ENCODE measurements around the gene FFAR3.
"Not testable (repeated sequence)": the region's sequence is repeated elsewhere in the genome, so short reads cannot be mapped to it uniquely, and the experiment has no call there.

The FFAR3 gene

DNA sequence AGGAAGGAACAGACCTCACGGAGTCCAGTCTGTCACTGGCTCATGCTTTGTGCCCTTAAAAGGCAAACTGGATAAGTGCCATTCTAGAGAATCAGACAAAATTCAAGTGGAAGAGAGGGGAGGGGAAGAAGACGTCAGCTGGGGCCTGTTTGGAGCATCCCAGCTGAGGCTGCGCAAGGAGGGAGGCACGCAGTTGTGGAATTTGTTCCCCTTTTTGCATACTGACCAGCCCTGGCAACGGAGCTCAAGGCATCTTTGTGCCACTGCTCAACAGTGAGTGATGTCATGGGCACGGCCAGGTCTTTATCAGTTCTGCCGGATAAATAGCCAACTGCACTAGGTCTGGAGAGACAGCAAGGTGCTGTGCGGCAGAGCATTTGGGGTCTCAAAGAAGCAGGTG, 12.5 kb downstream of the FFAR3 start, which contains the start of gene GPR42:
Gene GPR42 (plus strand): TSS at position 347 of the 400 bp plus-strand sequence. CDS start 292 bp downstream, outside the sequence.
- Mint-ChIP-seq H3K4me3 (no peak within 1 kb of the TSS), H3K27ac (no peak within 1 kb of the TSS), H3K9me3 (no peaks in the 10 kb centered on the region), H3K36me3 (ENCODE audit: low read depth) (no peaks in the 10 kb centered on the region), H3K4me1 (ENCODE audit: low read depth) (peaks cover 13% of the 10 kb centered on the region), H3K27me3 (peaks cover 27% of the 10 kb centered on the region)

DNA sequence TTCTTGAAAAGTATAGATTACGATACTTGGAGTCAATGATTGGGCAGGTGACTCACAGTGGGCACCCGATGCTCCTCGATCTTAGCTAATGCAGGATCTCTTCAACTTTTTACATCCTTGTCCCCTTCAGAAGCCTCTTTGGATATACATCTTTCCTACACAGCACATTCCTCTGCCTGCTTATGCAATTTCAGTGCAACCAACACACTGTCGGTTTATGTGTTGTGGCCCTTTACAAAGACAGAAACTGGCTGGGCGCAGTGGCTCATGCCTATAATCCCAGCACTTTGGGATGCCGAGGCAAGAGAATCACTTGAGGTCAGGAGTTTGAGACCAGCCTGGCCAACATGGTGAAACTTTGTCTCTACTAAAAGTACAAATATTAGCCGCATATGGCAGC, 15.2 kb downstream of the FFAR3 start:
- Mint-ChIP-seq H3K27me3 (peaks cover 15% of the 10 kb centered on the region), H3K4me3 (no peak overlapping the region), H3K27ac (no peak overlapping the region), H3K36me3 (ENCODE audit: low read depth) (no peaks in the 10 kb centered on the region), H3K4me1 (ENCODE audit: low read depth) (peaks cover 18% of the 10 kb centered on the region), H3K9me3 (no peaks in the 10 kb centered on the region)

DNA sequence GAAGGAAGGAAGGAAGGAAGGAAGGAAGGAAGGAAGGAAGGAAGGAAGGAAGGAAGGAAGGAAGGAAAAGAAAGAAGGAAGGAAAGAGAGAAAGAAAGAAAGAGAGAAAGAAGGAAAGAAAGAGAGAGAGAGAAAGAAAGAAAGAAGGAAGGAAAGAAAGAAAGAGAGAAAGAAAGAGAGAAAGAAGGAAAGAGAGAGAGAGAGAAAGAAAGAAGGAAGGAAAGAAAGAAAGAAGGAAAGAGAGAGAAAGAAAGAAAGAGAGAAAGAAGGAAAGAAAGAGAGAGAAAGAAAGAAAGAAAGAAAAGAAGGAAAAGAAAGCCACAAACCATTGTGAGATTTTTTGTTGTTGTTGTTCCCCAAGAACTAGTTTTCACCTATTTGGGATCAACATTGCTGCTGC, 15.8 kb downstream of the FFAR3 start:
- not testable (repeated sequence) for H3K36me3 Mint-ChIP-seq (ENCODE audit: low read depth); H3K4me3 Mint-ChIP-seq; H3K27ac Mint-ChIP-seq; H3K9me3 Mint-ChIP-seq
- H3K4me1 Mint-ChIP-seq (ENCODE audit: low read depth), result peaks cover 18% of the 10 kb centered on the region
- peaks cover 13% of the 10 kb centered on the region for H3K27me3 Mint-ChIP-seq

DNA sequence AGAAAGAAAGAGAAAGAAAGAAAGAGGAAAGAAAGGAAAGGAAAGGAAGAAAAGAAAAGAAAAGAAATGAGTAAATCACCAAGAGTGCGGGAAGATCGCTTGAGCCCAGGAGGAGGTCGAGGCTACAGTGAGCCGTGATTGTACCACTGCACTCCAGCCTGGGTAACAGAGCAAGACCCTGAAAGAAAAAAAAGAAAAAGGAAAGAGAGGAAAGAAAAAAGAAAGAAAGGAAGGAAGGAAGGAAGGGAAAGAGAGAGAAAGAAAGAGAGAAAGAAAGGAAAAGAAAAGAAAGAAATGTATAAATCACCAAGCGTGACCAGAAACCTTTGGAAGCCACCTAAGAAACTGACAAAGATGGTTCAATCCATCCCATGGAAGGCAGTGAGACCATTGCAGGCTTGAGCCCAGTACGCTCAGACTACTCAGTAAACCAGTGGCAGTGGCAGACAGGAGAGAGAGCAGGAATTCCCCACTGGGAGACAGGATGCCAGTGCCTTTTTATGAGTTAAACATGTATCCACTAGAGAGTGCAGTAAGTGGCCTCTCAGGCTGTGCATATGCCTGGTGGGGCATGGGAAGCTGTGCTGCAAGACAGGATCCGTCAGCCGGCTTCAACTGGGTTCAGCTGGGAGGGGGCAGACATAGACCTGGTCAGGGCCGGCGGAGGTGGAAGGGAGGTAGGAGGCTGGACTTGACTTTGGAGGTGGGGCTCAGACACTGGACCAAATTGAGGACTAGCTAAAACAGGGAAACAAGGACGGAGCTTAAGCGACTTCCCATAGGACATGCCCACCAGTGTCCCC, 17.4 kb downstream of the FFAR3 start:
- no peaks in the 10 kb centered on the region for H3K9me3 Mint-ChIP-seq
- H3K27ac Mint-ChIP-seq, result no peak overlapping the region
- H3K36me3 Mint-ChIP-seq (ENCODE audit: low read depth), result no peaks in the 10 kb centered on the region
- no peak overlapping the region for H3K4me3 Mint-ChIP-seq
- peaks cover 18% of the 10 kb centered on the region for H3K4me1 Mint-ChIP-seq (ENCODE audit: low read depth)
- peaks cover 13% of the 10 kb centered on the region for H3K27me3 Mint-ChIP-seq

DNA sequence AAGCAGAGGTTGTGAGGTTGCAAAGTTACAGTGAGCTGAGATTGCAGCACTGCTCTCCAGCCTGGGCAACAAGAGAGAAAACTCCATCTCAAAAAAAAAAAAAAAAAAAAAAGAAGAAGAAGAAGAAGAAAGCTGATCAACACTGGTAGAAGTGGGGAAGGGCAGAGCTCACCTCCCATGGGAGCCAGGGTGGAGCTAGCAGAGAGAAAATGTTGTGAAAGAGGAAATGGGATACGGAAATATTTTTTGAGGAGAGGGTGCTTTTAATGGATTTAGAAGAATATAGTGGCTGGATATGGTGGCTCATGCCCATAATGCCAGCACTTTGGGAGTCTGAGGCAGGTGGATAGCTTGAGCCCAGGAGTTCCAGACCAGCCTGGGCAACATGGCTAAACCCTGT, 19.4 kb downstream of the FFAR3 start:
- Mint-ChIP-seq H3K4me3 (no peak overlapping the region), H3K4me1 (ENCODE audit: low read depth) (peaks cover 18% of the 10 kb centered on the region), H3K27me3 (peaks cover 17% of the 10 kb centered on the region), H3K36me3 (ENCODE audit: low read depth) (no peaks in the 10 kb centered on the region), H3K9me3 (no peaks in the 10 kb centered on the region), H3K27ac (no peak overlapping the region)

DNA sequence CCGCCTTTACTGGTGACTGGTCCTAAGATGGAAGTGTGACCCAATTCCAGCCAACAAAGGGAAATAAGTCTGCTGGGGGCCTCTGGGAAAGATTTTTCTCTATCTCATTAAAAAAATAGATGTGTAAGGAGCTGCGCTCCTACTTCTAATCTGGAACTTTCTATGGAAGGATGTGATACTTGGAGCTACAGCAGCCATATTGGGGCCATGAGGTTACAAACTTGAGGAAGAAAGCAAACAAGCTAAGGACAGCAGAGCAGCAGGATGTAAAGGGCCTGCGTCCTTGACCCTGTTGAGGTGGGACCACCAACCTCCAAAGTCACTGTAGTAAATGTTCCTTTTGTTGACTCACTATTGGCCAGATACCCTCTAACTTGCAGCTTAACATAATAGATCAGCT, 20.1 kb downstream of the FFAR3 start:
- H3K36me3 Mint-ChIP-seq (ENCODE audit: low read depth), result no peaks in the 10 kb centered on the region
- no peak overlapping the region for H3K27ac Mint-ChIP-seq
- H3K27me3 Mint-ChIP-seq, result peaks cover 21% of the 10 kb centered on the region
- H3K9me3 Mint-ChIP-seq, result no peaks in the 10 kb centered on the region
- peaks cover 18% of the 10 kb centered on the region for H3K4me1 Mint-ChIP-seq (ENCODE audit: low read depth)
- H3K4me3 Mint-ChIP-seq, result no peak overlapping the region

DNA sequence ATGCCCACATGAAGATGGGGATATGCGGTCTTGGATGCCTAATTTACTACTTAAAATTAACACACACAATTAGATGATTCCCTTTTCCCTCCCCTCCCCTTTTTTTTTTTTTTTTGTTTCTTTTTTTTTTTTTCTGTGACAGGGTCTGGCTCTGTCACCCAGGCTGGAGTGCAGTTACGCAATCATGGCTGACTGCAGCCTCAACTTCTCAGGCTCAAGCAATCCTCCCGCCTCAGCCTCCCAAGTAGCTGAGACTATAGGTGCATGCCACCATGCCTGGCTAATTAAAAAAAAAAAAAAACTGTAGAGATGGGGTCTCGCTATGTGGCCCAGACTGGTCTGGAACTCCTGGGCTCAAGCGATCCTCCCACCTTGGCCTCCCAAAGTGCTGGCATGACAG, 21.3 kb downstream of the FFAR3 start:
- H3K27me3 Mint-ChIP-seq, result peaks cover 21% of the 10 kb centered on the region
- H3K27ac Mint-ChIP-seq; H3K4me3 Mint-ChIP-seq; H3K9me3 Mint-ChIP-seq; H3K36me3 Mint-ChIP-seq (ENCODE audit: low read depth): not testable (repeated sequence)
- peaks cover 15% of the 10 kb centered on the region for H3K4me1 Mint-ChIP-seq (ENCODE audit: low read depth)

DNA sequence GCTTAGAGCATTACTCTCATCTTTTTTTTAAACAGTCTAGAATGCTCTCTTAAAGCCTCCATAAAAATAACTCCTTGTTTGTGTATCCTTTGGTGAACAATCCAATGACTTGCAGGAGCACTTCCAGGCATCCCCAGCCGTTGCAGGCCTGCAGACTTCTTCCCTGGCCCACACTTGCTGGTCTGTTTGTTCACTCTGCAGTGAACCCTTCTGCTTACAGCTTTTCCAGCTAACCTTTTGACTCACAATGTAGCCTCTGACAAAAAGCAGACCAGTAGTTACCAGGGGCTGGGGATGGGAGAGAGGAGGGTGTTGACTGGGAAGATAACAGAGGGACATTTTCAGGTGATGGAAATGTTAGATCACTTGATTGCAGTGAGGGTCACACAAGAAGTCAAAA, 21.7 kb downstream of the FFAR3 start:
- Mint-ChIP-seq H3K27me3 (peaks cover 25% of the 10 kb centered on the region), H3K4me1 (ENCODE audit: low read depth) (peaks cover 10% of the 10 kb centered on the region), H3K27ac (no peak overlapping the region), H3K4me3 (no peak overlapping the region), H3K9me3 (no peaks in the 10 kb centered on the region), H3K36me3 (ENCODE audit: low read depth) (no peaks in the 10 kb centered on the region)

DNA sequence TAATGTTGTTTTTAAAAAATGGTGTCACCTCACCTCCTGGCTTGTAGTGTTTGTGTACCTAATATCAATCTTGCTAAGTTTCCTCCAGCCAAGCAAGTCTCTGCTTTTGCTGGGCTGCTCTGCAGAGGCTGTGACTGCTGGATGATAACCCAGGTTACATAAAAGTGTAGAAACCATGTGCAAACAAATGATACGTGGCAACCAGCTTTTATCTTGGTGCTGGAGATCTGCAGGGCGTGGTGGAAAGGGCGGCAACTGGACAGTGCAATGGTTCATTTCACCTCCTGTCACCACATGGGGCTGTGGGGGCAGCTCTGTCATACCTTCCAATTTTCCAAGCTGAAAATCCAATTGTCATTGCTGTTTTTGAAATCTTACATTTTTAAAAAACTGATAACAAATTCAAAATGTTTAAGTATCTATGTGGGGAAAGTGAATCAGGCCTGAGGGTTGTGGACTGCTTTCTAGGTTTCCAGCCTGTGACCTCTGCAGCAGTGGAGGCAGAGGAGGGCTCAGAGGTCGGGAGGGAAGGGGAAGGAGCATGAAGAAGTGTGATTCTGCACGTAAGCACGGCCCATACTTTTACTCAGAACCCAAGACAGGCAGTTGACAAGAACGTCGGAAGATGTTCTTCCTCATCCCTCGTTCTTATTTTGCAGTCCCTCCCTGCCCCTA, 22.3 kb downstream of the FFAR3 start:
- Mint-ChIP-seq H3K27ac (no peak overlapping the region), H3K9me3 (no peaks in the 10 kb centered on the region), H3K36me3 (ENCODE audit: low read depth) (no peaks in the 10 kb centered on the region), H3K4me1 (ENCODE audit: low read depth) (peaks cover 5% of the 10 kb centered on the region), H3K4me3 (no peak overlapping the region), H3K27me3 (peaks cover 25% of the 10 kb centered on the region)

DNA sequence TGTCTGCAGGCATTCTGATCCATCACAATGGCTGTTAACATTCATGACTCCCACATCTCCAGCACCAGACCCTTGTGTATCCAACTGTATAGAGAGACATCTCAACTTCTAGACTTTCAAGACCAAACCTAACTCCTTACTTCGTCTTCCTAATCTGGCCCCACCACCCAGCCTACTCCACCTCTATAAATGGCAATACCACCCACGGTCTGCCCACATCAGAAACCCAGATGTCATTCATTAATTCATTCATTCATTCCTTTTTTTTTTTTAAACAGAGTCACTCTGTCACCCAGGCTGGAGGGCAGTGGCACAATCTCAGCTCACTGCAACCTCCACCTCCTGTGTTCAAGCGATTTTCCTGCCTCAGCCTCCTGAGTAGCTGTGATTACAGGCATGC, 23.1 kb downstream of the FFAR3 start:
- H3K9me3 Mint-ChIP-seq, result peaks cover 1% of the 10 kb centered on the region
- no peak overlapping the region for H3K27ac Mint-ChIP-seq
- peaks cover 25% of the 10 kb centered on the region for H3K27me3 Mint-ChIP-seq
- no peaks in the 10 kb centered on the region for H3K36me3 Mint-ChIP-seq (ENCODE audit: low read depth)
- no peak overlapping the region for H3K4me3 Mint-ChIP-seq
- peaks cover 5% of the 10 kb centered on the region for H3K4me1 Mint-ChIP-seq (ENCODE audit: low read depth)

DNA sequence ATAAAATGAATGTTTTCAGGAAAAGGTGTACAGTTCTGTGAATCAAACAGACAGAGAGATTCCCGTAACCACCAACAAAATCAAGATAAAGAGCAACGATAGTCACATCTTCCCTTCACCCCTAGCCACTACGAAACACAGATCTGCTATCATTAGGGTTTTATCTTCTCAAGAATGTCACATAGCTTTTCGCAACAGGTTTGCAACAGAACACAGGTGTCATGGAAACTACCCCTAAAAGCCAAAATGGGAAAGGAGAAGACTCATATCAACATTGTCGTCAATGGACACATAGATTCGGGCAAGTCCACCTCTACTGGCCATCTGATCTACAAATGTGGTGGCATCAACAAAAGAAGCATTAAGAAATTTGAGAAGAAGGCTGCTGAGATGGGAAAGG, 23.7 kb downstream of the FFAR3 start:
- Mint-ChIP-seq H3K4me1 (ENCODE audit: low read depth) (peaks cover 3% of the 10 kb centered on the region), H3K4me3 (no peak overlapping the region), H3K9me3 (peaks cover 6% of the 10 kb centered on the region), H3K27ac (no peak overlapping the region), H3K36me3 (ENCODE audit: low read depth) (peaks cover 1% of the 10 kb centered on the region), H3K27me3 (peaks cover 25% of the 10 kb centered on the region)

DNA sequence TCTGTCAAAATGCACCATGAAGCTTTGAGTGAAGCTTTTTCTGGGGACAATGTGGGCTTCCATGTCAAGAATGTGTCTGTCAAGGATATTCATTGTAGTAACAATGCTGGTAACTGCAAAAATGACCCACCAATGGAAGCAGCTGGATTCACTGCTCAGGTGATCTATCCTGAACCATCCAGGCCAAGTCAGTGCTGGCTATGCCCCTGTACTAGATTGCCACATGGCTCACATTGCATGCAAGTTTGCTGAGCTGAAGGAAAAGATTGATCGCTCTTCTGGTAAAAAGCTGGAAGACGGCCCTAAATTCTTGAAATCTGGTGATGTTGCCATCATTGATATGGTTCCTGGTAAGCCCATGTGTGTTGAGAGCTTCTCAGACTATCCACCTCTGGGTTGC, 25.3 kb downstream of the FFAR3 start:
- H3K36me3 Mint-ChIP-seq (ENCODE audit: low read depth), result peaks cover 4% of the 10 kb centered on the region
- no peak overlapping the region for H3K27ac Mint-ChIP-seq
- H3K9me3 Mint-ChIP-seq, result peaks cover 9% of the 10 kb centered on the region
- H3K4me1 Mint-ChIP-seq (ENCODE audit: low read depth), result no peaks in the 10 kb centered on the region
- no peak overlapping the region for H3K4me3 Mint-ChIP-seq
- H3K27me3 Mint-ChIP-seq, result peaks cover 18% of the 10 kb centered on the region

DNA sequence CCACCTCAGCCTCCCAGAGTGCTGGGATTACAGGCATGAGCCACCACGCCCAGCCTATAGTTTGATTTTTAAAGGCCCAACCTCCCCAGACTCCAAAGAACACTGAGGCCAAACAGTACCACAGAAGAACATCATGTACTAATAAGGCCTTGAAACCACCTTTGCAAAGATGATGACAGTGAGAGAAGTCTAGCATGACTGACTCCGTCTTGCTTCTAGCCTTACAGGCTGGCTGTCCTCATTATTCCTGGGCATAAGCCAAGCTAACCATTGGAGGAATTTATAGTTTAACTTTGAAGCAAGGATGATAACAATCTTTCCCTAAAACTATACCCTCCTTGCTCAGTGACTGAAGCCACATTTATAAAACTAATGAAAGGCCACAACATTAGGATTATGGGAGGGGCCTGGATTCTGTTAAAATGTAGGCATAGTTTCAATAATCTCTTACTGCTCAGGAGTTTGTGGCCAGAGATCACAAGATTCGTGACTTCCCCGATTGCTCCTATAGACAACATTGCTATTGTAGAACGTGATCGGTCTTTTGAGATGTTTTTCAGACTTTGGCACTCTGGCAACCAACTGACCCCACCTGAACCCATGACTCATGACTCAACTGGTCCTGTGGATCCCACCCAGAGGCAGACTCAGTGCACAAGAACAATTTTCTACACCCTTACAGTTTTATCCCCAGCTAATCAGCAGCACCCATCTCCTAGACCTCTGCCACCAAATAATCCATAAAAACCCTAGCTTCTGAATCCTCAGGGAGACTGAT, 30.2 kb downstream of the FFAR3 start:
- peaks cover 4% of the 10 kb centered on the region for H3K36me3 Mint-ChIP-seq (ENCODE audit: low read depth)
- no peak overlapping the region for H3K27ac Mint-ChIP-seq
- H3K4me1 Mint-ChIP-seq (ENCODE audit: low read depth), result no peaks in the 10 kb centered on the region
- no peak overlapping the region for H3K4me3 Mint-ChIP-seq
- peaks cover 9% of the 10 kb centered on the region for H3K9me3 Mint-ChIP-seq
- H3K27me3 Mint-ChIP-seq, result peaks cover 11% of the 10 kb centered on the region

DNA sequence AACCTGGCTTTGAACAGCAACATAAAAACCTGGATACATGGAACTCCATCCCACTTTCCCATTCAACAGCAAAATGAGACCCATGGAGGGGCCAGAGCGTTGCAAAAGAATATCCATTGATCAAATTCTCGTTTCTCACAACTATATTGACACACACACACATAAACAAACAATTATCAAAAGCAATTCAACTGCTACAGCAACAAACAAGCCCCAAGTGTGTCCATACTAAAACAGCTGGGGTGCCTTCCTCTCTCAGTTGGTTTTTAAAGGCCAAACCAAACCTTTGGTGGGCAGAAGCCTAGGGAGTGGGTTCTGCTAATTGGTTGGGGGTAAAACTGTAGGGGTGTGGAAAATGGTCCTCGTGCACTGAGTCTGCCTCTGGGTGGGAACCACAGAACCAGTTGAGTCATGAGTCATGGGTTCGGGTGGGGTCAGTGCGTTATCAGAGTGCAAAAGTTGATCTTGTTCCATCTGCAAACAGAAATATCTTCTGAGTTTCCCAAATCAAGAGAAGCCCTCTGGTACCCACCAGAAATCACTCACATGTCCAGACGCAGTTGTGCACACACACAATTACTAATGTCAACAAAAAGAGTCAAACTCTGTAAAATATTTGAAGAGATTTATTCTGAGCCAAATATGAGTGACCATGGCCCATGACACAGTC, 31.1 kb downstream of the FFAR3 start:
- H3K27ac Mint-ChIP-seq, result no peak overlapping the region
- H3K27me3 Mint-ChIP-seq, result peaks cover 11% of the 10 kb centered on the region
- H3K4me1 Mint-ChIP-seq (ENCODE audit: low read depth), result no peaks in the 10 kb centered on the region
- no peak overlapping the region for H3K4me3 Mint-ChIP-seq
- peaks cover 4% of the 10 kb centered on the region for H3K36me3 Mint-ChIP-seq (ENCODE audit: low read depth)
- peaks cover 9% of the 10 kb centered on the region for H3K9me3 Mint-ChIP-seq
